GM12892 (cell line): ENCODE measurements around the gene TLE3.

ENCODE experiments used
- POLR2A ChIP-seq: IDR thresholded peaks from 2 replicates; pipeline ENCODE4 v1.6.1; 2011; ENCODE audit warnings: low read depth, low read length, control low read depth
- POLR2AphosphoS5 ChIP-seq: IDR thresholded peaks from 2 replicates; pipeline ENCODE4 v1.6.1; 2011; ENCODE audit warnings: low read depth, low read length, control low read depth

DNA sequence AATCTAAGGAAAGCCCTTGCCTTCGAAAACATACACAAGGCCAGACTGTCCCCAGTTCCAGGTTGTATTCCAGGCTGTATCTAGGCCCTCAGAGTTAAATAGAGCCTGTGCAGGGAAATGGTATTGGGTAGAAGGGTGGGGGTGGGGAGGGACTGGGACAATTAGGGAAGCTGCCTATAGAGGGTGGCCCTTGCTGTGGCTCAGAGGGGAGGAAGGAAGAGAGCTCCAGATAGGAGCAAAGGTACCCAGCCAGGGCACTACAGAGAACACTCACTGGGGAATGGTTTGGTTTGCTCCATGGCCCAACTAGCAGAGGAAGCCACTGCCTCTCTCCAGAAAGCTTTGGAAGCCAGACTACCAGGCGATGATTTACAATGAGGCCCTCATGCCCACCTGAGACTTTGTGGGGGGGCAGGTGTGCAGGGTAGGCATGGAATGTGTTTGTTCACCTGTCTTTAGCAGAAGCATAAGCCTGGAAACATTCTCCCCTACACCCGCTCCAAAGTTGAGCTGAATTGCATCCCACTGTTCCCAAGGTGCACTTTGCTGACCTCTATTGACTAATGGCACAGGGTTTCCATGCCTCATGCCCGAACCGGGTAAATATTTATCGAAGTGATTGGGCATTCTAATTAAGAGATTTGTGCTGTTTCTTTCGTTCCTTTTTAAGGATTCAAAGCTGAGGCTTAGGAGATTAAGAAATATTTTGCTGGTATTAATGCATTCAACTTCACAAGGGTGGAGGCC is 6.3 kb upstream of the TLE3 start:
- no peak for TF ChIP-seq POLR2A
- TF ChIP-seq POLR2AphosphoS5 = no peak
